VCaP (cell line): ENCODE results near the gene ARHGAP21.
"Not testable (repeated sequence)": the region's sequence is repeated elsewhere in the genome, so short reads cannot be mapped to it uniquely, and the experiment has no call there.

Experiments used
- H3K27ac ChIP-seq: fragments of 450-650 bp; 2 replicates; pipeline ENCODE4 v1.5.1; 2017
- CTCF ChIP-seq: fragments of 450-650 bp; conservative IDR thresholded peaks from 2 replicates; pipeline ENCODE4 v1.5.1; 2017; ENCODE audit warnings: mild to moderate bottlenecking, moderate library complexity

The ARHGAP21 gene

GRCh38 chr10:24727786-24728185 lies 4.1 kb upstream of the ARHGAP21 start:
- no peak overlapping the region for H3K27ac ChIP-seq
- no peak for TF ChIP-seq CTCF

DNA sequence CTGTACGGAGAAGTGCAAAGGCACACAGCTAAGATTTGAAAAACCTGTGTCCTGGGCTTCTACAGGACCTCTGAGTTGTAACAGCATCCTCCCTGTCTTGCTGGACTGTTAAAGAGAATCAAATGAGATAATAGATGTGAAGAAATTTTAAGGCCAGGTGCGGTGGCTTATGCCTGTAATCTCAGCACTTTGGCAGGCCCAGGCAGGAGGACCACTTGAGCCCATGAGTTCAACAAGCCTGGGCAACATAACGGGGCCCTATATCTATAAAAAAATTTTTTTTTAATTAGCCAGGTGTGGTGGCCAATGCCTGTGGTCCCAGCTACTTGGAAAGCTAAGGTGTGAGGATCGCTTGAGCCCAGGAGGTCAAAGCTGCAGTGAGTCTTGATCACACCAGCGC lies 2.9 kb upstream of the ARHGAP21 start:
- no peak for TF ChIP-seq CTCF
- H3K27ac ChIP-seq, result no peak overlapping the region

DNA sequence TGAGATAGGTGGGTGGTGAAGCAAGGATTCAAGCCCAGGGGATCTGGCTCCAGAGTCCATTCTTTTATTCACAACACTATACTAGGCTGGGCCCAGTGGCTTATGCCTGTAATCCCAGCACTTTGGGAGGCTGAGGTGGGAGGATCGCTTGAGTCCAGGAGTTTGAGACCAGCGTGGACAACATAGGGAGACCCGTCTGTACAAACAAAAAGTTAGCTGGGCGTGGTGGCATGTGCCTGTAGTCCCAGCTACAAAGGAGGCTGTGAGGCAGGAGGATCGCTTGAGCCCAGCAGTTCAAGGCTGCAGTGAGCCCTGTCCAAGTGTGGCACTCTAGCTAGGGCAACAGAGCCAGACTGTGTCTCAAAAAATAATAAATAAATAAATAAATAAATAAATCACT lies 2.3 kb upstream of the ARHGAP21 start:
- H3K27ac ChIP-seq, result not testable (repeated sequence)

DNA sequence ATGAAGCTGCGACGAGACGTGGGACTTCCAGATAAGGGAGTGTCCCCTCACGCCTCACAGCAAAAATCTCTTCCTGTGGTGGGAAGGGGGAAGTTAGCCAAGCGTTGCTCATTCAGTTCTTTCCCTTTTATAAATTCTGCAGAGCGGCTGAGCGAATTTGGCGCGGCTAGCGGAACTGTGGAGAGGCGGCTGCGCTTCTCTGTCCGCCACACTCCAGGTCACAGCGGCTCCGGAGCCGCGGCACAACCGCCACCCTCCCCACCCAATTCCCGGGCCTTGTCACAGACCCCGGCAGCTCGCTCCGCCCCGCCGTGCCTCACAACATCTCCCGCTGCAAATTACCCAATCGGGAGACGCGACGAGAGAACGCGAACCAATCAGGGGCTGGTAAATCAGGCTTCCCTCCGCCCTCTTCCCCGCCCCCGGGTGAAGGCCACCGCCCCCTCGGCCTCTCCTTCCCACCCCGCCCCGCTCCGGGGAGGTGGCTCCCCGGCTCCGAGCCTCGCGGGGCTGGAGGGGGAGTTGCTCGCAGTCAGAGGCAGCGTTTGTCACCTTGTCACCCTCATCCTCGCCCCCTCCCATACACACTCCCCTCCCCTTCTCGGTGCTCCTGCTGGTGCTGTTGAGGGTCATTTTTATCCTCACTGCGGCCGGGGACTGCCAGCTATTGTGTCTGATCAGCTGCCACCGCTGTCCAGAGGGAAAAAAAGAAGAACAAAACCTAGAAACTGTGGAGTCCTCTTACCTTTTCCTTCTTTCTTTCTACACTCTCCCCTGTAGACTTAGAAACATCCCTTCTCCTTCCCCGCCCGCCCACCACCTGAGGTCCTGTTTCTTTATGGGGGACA lies 918 bp upstream of the ARHGAP21 start:
- no peak for TF ChIP-seq CTCF
- peak overlapping the region; percentile 92 for H3K27ac ChIP-seq

DNA sequence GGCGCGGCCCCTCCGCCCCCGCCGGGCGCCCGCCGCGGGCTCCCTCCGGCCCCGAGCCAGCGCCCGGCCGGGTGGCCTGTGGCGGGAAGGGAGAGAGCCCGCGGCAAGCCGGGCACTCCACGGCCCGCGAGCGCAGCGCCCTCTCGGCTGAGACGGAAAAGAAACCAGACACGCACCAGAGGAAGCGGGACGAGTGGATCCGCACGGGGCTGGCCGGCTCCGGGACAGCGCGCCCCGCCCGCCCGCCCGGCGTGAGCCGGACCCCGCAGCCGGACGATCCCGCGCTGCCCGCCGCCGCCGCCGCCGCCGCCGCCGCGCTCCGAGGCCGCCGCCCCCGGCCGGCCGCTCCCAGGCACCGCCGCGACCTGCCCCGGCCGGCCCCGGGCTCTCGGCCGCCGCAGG lies 300 bp downstream of the ARHGAP21 start:
- peak overlapping the region; percentile 92 for H3K27ac ChIP-seq
- TF ChIP-seq CTCF, result no peak

- peak overlapping the region; percentile 92 for H3K27ac ChIP-seq
- no peak for TF ChIP-seq CTCF
Observed at GRCh38 chr10:24722676-24723385, 856 bp downstream of the ARHGAP21 start.

DNA sequence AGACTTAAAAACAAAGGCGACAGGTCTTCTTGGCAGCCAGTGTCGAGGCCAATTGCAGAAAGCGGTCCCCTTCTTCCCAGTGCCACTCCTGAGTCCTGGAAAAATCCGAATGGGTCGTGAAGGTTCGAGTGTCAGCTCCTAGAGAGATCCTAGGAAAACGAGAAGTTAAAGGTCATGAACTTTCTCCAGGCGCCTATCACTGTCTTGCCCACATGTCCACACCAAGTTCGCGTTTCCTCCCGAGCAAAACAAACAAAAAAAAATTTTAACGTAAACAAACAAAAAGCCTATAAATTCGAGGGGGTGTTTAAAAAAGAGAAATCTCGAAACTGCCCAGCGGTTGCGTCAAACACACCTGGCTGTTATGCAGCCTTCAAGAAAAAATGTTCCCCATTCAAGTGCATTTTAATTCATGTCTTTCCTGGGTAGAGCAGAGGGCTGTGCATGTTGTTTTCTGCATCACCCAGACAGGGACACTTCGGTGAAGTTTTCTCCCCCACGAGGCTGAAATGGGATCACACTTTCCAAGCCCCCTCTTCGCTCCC lies 1.5 kb downstream of the ARHGAP21 start:
- TF ChIP-seq CTCF, result no peak
- peak overlapping the region; percentile 92 for H3K27ac ChIP-seq
